Heart left ventricle (tissue), 16 donors: ENCODE measurements around the gene RIC8B. TPM values are rescaled to one million over a fixed set of nuclear protein-coding genes. Genes with fewer than 3 reads are reported as not detected.

ENCODE experiments used
- ATAC-seq, 4 donors: fragments of 200-7000 bp; cut with Tn5 transposase; one replicate each; pipeline ENCODE4 v1.9.1; 2020 to 2022; ENCODE audit warnings: moderate library complexity in 4 of 4, mild to moderate bottlenecking in 3 of 4, moderate number of reproducible peaks in 1 of 4
- DNase-seq, 5 donors: peaks; one replicate each; pipeline ENCODE4 v3.0.0-alpha.2; 2020
- H3K27ac ChIP-seq, 12 donors: fragments of 200-600 bp; sonication (generic) in 4 of 12; one replicate each; pipeline versions ENCODE4 v1.5.0 to v1.8.0; 2016 to 2022; ENCODE audit warnings: mild to moderate bottlenecking in 2 of 12
- H3K27me3 ChIP-seq, 9 donors: fragments of 200-600 bp; sonication (generic) in 2 of 9; one replicate each; pipeline versions ENCODE4 v1.5.1 to v1.8.0; 2016 to 2022; ENCODE audit warnings: mild to moderate bottlenecking in 3 of 9
- H3K36me3 ChIP-seq, 9 donors: fragments of 200-600 bp; sonication (generic) in 2 of 9; one replicate each; pipeline versions ENCODE4 v1.5.0 to v1.8.0; 2018 to 2022; ENCODE audit warnings: mild to moderate bottlenecking in 2 of 9
- H3K4me1 ChIP-seq, 12 donors: fragments of 200-600 bp; sonication (generic) in 4 of 12; one replicate each; pipeline versions ENCODE4 v1.5.0 to v1.8.0; 2016 to 2022; ENCODE audit warnings: mild to moderate bottlenecking in 3 of 12
- H3K4me3 ChIP-seq, 12 donors: fragments of 200-600 bp; sonication (generic) in 4 of 12; one replicate each; pipeline versions ENCODE4 v1.5.0 to v1.8.0; 2017 to 2022; ENCODE audit warnings: mild to moderate bottlenecking in 9 of 12, moderate library complexity in 4 of 12
- H3K9me3 ChIP-seq, 12 donors: fragments of 200-600 bp; sonication (generic) in 4 of 12; one replicate each; pipeline versions ENCODE4 v1.5.0 to v1.8.0; 2016 to 2022; ENCODE audit warnings: mild to moderate bottlenecking in 1 of 12
- POLR2A ChIP-seq, 2 donors: fragments of 450-650 bp; IDR thresholded peaks; one replicate each; pipeline ENCODE4 v1.6.1; 2017; ENCODE audit warnings: antibody characterized with exemption in 2 of 2, mild to moderate bottlenecking in 2 of 2, moderate library complexity in 2 of 2
- WGBS, 4 donors: extraction: QIAGEN DNeasy Blood & Tissue Kit in 2 of 4; methylation state at CpG; one replicate each; pipeline versions ENCODE4 v1.1.5 to v1.1.7; 2013 to 2018; 5-methylcytosine and 5-hydroxymethylcytosine counted together
- intact Hi-C, 10 donors: fragments of 100-400 bp; cut with DNase I; formaldehyde crosslinking; loops; one replicate each; pipeline versions ENCODE4 v1.11.1 to v1.14.2; 2022
- polyA plus RNA-seq, 2 donors: library from polyadenylated mRNA; stranded (reverse); fragments of 200-250 nt; gene quantifications; one replicate each; pipeline ENCODE4 v1.2.3, GENCODE V29; 2013
- total RNA-seq, 9 donors: library from RNA; depleted of rRNA in 2 of 9; stranded (reverse); fragments of >200 nt in 2 of 9; fragmentation: NEBNext Ultra II Directional in 3 of 9; extraction: Animal tissue kit (Norgen Biotek cat#: 25700) in 3 of 9; gene quantifications; one replicate each; pipeline versions ENCODE4 v1.1.0 to v1.2.4, GENCODE V29; 2016 to 2023
- TF ChIP-seq, protein P1 (sequence below), 12 donors: fragments of 200-600 bp; sonication (generic) in 4 of 12; IDR thresholded peaks; one replicate each; pipeline versions ENCODE4 v1.5.0 to v1.8.0; 2018 to 2022; ENCODE audit warnings: antibody characterized with exemption in 12 of 12, mild to moderate bottlenecking in 5 of 12
- donor health status: ischemic (EF 13 %, LVEDD 7.1; RV severe dilation, severe dysfunction).
- donor health status: healthy with polysubstance abuse.
- donor health status: DM: no; HTN: yes; CAD: no.
- donor health status: DM: no; HTN: no; CAD: no.
- donor health status: ischemic (EF 25% LVEDD 6.9; RV normal size, moderate dysfunction).
- donor health status: ischemic (EF 25% LVEDD 5.7; RV mildly dilated, moderate dysfunction).
- donor health status: healthy.
- donor health status: DM: yes; HTN: yes; CAD: no.
- donor health status: ischemic (EF 35%, LVEDD 5.7; RV mildly dilated, moderate dysfunction).
- donor health status: nonischemic (EF 11% LVEDD 7.7; RV severe dilation, severe dysfunction).
- donor health status: DM: yes; HTN: yes; CAD: no.
- donor health status: PGD.
- donor health status: ischemic (EF 29% LVEDD 5.4; RV normal size, mild dysfunction).
- donor health status: nonischemic (EF 23%, LVEDD 6.1; RV moderate dilation, normal function).

Gene RIC8B
- total and polyA plus RNA-seq, 11 donors, result 6.1 to 27.5 (median 22.7) TPM

DNA sequence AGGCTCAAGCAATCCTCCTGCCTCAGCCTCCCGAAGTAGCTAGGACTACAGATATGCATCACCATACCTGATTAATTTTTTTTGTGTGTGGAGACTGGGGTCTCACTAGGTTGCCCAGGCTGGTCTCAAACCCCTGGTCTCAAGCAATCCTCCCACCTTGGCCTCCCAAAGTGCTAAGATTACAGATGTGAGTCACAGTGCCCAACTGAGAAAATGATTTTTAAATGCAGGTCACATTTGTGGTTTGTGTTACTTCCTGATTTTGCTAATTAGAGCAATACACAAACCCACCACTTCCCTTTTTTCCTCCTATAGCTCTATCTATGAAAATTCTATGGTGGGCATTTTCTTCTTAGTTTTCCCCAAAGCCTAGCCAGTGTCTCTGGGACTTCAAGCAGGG lies 135.7 kb downstream of the RIC8B start:
- Histone ChIP-seq H3K36me3 (no peaks in the 10 kb centered on the region), H3K27ac (no peak overlapping the region), H3K27me3 (peaks cover 0 to 83% (median 0%) of the 10 kb centered on the region in 9 donors), H3K9me3 (no peaks in the 10 kb centered on the region), H3K4me3 (no peak overlapping the region), H3K4me1 (no peaks in the 10 kb centered on the region)
- WGBS, 4 donors, result 87 to 100% (median 96%) methylated on average over 1 of the region's 1 CpG
- TF ChIP-seq, protein P1, sequence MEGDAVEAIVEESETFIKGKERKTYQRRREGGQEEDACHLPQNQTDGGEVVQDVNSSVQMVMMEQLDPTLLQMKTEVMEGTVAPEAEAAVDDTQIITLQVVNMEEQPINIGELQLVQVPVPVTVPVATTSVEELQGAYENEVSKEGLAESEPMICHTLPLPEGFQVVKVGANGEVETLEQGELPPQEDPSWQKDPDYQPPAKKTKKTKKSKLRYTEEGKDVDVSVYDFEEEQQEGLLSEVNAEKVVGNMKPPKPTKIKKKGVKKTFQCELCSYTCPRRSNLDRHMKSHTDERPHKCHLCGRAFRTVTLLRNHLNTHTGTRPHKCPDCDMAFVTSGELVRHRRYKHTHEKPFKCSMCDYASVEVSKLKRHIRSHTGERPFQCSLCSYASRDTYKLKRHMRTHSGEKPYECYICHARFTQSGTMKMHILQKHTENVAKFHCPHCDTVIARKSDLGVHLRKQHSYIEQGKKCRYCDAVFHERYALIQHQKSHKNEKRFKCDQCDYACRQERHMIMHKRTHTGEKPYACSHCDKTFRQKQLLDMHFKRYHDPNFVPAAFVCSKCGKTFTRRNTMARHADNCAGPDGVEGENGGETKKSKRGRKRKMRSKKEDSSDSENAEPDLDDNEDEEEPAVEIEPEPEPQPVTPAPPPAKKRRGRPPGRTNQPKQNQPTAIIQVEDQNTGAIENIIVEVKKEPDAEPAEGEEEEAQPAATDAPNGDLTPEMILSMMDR (IDR thresholded peaks at IDR 0.05), result no peak
- TF ChIP-seq POLR2A (IDR thresholded peaks at IDR 0.05), result no peak
- intact Hi-C loops, result loop anchor here in 1 of 10 donors (10.0 kb wide), 1 partner anchor 225 kb away; no protein-coding TSS in a partner anchor
- DNase-seq (no peak), ATAC-seq (no peak)

DNA sequence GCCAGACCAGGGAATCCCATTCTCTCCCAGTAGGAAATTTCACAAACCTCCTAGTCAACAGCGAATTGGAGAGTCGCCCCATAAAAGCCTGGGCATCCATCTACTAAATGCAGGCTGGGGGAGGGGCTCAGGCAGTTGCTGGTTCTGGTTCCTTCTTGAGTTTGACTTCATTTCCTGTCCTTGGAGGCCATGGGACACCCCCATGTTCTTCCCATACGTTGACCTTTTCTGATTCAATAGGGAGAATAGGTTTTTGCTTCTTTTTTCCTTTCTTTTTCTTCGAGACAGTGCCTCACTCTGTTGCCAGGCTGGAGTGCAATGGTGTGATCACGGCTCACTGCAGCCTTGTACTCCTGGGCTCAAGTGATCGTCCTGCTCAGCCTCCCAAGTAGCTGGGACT lies 137.1 kb downstream of the RIC8B start:
- Histone ChIP-seq H3K36me3 (no peaks in the 10 kb centered on the region), H3K27me3 (peaks cover 0 to 83% (median 0%) of the 10 kb centered on the region in 9 donors), H3K9me3 (no peaks in the 10 kb centered on the region), H3K4me1 (no peaks in the 10 kb centered on the region), H3K27ac (no peak overlapping the region), H3K4me3 (no peak overlapping the region)
- no peak for DNase-seq
- TF ChIP-seq, protein P1 (IDR thresholded peaks at IDR 0.05), result no peak
- WGBS, 4 donors, result 78 to 89% (median 84%) methylated on average over 6 of the region's 6 CpGs
- ATAC-seq, result no peak
- intact Hi-C loops, result loop anchor here in 1 of 10 donors (10.0 kb wide), 1 partner anchor 227 kb away; no protein-coding TSS in a partner anchor

DNA sequence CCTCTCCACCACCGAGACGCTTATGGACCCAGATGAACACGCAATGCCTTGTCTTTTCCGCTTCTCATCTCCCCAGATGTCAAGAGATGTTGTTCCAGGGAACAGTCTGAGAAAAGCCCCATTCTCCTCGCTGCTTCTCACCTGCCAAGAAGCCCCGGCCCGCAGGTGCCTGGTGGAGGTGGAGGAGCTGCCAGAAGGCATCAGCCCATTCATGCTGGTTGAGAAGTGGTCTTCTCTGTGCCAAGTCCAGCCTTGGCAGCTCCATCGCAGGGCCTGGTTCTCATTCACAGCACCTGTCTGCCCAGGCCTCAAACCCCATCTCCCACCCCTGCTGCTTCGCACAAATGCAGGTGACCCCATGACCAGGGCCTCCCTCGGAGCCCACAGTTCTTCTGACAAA lies 139.0 kb downstream of the RIC8B start:
- intact Hi-C loops, result loop anchor here in 1 of 10 donors (10.0 kb wide), 1 partner anchor 229 kb away; no protein-coding TSS in a partner anchor
- no peak for TF ChIP-seq POLR2A (IDR thresholded peaks at IDR 0.05)
- TF ChIP-seq, protein P1 (IDR thresholded peaks at IDR 0.05), result no peak
- WGBS, 4 donors, result 82 to 92% (median 88%) methylated on average over 10 of the region's 10 CpGs
- Histone ChIP-seq H3K4me1 (no peaks in the 10 kb centered on the region), H3K4me3 (no peak overlapping the region), H3K27ac (no peak overlapping the region), H3K27me3 (peaks cover 0 to 81% (median 0%) of the 10 kb centered on the region in 9 donors), H3K36me3 (no peaks in the 10 kb centered on the region), H3K9me3 (no peaks in the 10 kb centered on the region)
- ATAC-seq (no peak), DNase-seq (no peak)

DNA sequence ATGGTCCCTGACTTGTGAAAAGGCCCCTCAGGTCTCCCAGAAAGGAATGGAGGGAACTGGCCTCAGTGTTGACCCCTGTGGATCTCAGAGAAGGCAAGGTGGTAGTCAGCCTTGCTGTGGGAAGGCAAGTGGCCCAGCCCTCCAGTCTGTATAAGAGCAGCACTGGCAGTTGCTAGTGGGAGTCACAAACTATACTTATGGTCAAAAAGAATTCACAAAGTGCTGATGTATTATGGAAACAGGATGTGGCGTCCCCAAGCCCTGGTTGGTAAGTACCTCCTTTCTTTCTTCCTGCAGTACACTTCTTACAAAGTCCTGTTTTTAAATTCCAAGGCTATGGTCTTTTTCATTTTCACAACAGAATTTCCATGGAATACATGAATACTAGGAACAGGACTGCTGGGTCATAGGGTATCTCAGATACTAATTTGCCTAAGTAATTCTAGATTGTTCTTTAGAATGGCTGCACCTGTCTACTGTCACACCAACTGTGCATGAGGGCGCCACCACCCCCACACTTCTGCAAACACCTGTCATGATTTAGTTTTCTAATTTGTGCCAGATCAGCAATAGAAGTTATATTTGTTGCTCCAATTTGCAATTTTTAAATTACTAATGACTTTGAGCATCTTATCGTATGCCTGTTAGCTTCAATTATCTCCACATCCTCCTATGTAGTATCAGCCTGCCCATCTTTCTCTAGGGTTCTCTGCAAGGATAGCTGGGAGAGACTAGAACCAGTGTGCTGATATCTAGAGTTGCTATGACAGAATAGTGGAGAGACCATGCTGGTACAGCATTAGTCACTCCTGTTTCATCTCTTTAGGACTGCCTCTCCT lies 140.5 kb downstream of the RIC8B start:
- Histone ChIP-seq H3K4me1 (no peaks in the 10 kb centered on the region), H3K4me3 (no peak overlapping the region), H3K36me3 (no peaks in the 10 kb centered on the region), H3K9me3 (no peaks in the 10 kb centered on the region), H3K27me3 (peaks cover 0 to 83% (median 0%) of the 10 kb centered on the region in 9 donors), H3K27ac (no peak overlapping the region)
- intact Hi-C loops, result loop anchor here in 2 of 10 donors (5.0 to 10.0 kb wide), 2 partner anchors 230 to 528 kb away; no protein-coding TSS in a partner anchor
- WGBS, 4 donors, result 88 to 92% (median 90%) methylated on average over 3 of the region's 3 CpGs
- DNase-seq (no peak), ATAC-seq (no peak)
- TF ChIP-seq POLR2A (IDR thresholded peaks at IDR 0.05), result no peak
- TF ChIP-seq, protein P1 (IDR thresholded peaks at IDR 0.05), result no peak
